Ascending aorta (tissue), 2 donors: ENCODE data around the gene RALGDS. TPM values are rescaled to one million over a fixed set of nuclear protein-coding genes. Genes with fewer than 3 reads are reported as not detected.

Experiments used
- DNase-seq, 2 donors: peaks; one replicate each; pipeline ENCODE4 v3.0.0-alpha.2; 2019; ENCODE audit warnings: low spot score in 2 of 2
- H3K27ac ChIP-seq, 2 donors: fragments of 200-600 bp; sonication (generic); one replicate each; pipeline ENCODE4 v1.5.1; 2016 to 2017; ENCODE audit warnings: mild to moderate bottlenecking in 1 of 2
- H3K27me3 ChIP-seq: fragments of 200-600 bp; sonication (generic); one replicate; pipeline ENCODE4 v1.5.1; 2017
- H3K36me3 ChIP-seq, 2 donors: fragments of 200-600 bp; sonication (generic); one replicate each; pipeline ENCODE4 v1.5.1; 2016
- H3K4me1 ChIP-seq, 2 donors: fragments of 200-600 bp; sonication (generic); one replicate each; pipeline ENCODE4 v1.5.1; 2016 to 2017; ENCODE audit warnings: mild to moderate bottlenecking in 1 of 2
- H3K4me3 ChIP-seq, 2 donors: fragments of 200-600 bp; sonication (generic); one replicate each; pipeline ENCODE4 v1.5.1; 2016 to 2017; ENCODE audit warnings: mild to moderate bottlenecking in 1 of 2
- H3K9me3 ChIP-seq, 2 donors: fragments of 200-600 bp; sonication (generic); one replicate each; pipeline ENCODE4 v1.5.1; 2016
- intact Hi-C: fragments of 100-400 bp; cut with DNase I; formaldehyde crosslinking; loops from one replicate; pipeline ENCODE4 v1.15.1; 2023
- total RNA-seq: library from RNA; depleted of rRNA; stranded (reverse); fragments of >200 nt; gene quantifications from one replicate; pipeline ENCODE4 v1.1.0, GENCODE V29; 2016
- TF ChIP-seq, protein P1 (sequence below), 3 experiments: fragments of 200-600 bp in 2 of 3; fragments of 450-650 bp in 1 of 3; sonication (generic) in 2 of 3; IDR thresholded peaks; one replicate each; pipeline ENCODE4 v1.5.1; 2016 to 2019; ENCODE audit warnings: antibody characterized with exemption in 3 of 3, mild to moderate bottlenecking in 1 of 3, moderate library complexity in 1 of 3

The RALGDS gene
- total RNA-seq, 1 donor from 2014 or later = 53.9 TPM

DNA sequence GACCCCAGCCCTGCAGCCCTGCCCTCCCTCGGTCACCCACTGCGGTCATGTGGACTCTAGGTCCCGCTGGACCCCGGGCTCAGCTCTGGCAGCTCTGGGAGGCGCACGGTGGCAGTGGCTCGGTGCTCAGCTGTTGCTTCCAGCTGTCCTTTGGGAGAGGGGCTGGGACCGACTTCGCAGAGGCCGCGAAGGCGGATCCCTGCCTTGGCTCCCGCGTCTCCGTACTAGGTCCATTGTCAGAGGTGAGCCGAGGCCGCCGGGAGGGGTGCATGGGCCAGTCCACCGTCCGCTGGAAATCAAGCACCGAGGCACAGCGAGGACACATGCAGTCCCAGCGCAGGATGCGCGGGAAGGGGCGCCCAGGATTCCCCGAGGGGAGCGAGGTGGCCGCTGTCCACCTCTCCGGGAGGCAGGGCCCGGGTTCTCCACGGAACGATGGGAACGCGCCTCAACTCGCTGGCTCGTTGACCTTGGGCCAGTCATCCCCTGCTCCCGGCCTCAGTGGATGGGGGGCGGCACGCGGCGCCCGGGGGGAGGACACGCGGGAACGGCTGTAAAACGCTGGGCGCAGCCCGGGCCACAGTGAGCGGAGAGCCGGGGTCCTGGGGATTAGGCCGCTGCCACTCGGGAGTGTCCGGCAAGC lies 41.9 kb upstream of the RALGDS start:
- Histone ChIP-seq H3K4me1 (peaks cover 0 to 17% of the 10 kb centered on the region in 2 donors), H3K27ac (peak overlapping the region; percentile 67 to 71), H3K27me3 (no peaks in the 10 kb centered on the region), H3K36me3 (no peaks in the 10 kb centered on the region), H3K9me3 (no peaks in the 10 kb centered on the region), H3K4me3 (peak overlapping the region; percentile 77 to 83)
- peak in 1 of 2 donors; percentile 65 for DNase-seq
- TF ChIP-seq, protein P1, sequence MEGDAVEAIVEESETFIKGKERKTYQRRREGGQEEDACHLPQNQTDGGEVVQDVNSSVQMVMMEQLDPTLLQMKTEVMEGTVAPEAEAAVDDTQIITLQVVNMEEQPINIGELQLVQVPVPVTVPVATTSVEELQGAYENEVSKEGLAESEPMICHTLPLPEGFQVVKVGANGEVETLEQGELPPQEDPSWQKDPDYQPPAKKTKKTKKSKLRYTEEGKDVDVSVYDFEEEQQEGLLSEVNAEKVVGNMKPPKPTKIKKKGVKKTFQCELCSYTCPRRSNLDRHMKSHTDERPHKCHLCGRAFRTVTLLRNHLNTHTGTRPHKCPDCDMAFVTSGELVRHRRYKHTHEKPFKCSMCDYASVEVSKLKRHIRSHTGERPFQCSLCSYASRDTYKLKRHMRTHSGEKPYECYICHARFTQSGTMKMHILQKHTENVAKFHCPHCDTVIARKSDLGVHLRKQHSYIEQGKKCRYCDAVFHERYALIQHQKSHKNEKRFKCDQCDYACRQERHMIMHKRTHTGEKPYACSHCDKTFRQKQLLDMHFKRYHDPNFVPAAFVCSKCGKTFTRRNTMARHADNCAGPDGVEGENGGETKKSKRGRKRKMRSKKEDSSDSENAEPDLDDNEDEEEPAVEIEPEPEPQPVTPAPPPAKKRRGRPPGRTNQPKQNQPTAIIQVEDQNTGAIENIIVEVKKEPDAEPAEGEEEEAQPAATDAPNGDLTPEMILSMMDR (IDR thresholded peaks at IDR 0.05) = no peak
- intact Hi-C loops = no loop called here

DNA sequence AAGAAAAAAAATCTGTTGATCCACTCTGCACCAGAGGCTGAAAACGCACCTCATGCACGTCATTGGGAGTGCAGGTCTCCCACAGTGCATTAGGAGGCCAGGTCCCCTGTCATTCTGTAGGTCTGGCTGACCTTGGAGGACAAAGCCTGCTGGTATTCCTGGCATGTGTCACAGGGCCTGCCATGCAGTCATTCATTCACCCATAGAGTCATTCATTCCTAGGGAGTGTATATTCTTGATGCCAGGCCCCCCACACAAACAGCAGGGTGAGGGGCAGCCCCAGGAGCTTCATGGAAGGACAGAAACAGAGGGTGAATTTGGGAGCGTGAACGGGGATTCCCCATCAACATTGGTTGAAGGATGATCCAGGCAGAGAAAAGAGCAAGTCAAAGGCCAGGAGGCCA lies 40.5 kb upstream of the RALGDS start:
- Histone ChIP-seq H3K4me3 (no peak overlapping the region), H3K27me3 (no peaks in the 10 kb centered on the region), H3K9me3 (no peaks in the 10 kb centered on the region), H3K4me1 (peaks cover 0 to 17% of the 10 kb centered on the region in 2 donors), H3K27ac (peak overlapping the region in 1 of 2 donors; percentile 19), H3K36me3 (no peaks in the 10 kb centered on the region)
- no peak for DNase-seq
- intact Hi-C loops = no loop called here
- TF ChIP-seq, protein P1 (IDR thresholded peaks at IDR 0.05) = no peak

DNA sequence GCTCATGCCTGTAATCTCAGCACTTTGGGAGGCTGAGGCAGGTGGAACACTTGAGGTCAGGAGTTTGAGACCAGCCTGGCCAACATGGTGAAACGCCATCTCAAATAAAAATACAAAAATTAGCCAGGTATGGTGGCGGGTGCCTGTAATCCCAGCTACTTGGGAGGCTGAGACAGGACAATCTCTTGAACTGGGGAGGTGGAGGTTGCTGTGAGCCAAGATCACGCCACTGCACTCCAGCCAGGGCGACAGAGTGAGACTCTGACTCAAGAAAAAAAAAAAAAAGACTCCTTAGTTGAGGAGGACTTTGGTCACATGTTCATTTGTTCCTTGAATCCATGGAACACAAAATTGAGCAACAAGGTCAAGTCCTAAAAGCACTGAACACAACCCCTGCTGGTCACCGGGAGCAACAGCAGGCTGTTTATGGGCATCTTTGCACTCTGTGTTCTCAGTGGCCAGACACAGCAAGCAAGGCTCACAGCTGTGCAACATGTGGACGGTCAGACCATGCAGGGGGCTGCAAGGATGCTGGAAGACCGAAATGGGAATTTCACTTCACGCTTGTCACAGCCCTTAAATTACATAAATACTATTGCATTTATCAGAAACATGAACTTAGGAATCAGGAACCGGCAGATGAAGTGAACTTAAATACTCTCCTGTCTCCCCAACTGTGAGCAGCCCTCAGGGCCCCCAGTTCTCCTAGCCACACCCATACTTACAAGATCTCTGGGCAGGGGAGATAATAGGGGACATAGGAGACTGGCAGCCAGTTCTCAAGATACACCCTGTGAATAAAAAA lies 39.9 kb upstream of the RALGDS start:
- Histone ChIP-seq H3K36me3 (no peaks in the 10 kb centered on the region), H3K4me3 (no peak overlapping the region), H3K4me1 (peaks cover 0 to 17% of the 10 kb centered on the region in 2 donors), H3K27ac (peak overlapping the region in 1 of 2 donors; percentile 63), H3K27me3 (no peaks in the 10 kb centered on the region), H3K9me3 (no peaks in the 10 kb centered on the region)
- TF ChIP-seq, protein P1 (IDR thresholded peaks at IDR 0.05) = peak; percentile 66 to 76 (median 74)
- intact Hi-C loops = no loop called here
- peak; percentile 57 to 87 for DNase-seq

DNA sequence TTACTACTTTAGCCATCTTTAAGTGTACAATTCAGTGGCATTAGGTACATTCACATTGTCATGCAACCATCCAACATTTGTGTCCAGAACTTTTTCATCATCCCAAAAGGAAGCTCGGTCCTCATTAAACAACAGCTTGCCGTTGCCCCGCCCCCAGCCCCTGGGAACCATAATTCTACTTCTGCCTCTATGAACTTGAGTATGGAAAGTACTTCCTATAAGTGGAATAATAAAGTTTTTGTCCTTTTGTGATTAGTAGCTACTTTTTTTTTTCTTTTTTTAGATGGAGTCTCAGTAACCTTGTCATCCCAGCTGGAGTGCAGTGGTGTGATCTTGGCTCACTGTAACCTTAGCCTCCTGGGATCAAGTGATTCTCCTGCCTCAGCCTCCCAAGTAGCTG lies 37.7 kb upstream of the RALGDS start:
- H3K4me3 ChIP-seq = no peak overlapping the region
- H3K4me1 ChIP-seq = peaks cover 0 to 12% of the 10 kb centered on the region in 2 donors
- DNase-seq = no peak
- no peak overlapping the region for H3K27ac ChIP-seq
- H3K36me3 ChIP-seq = no peaks in the 10 kb centered on the region
- intact Hi-C loops = no loop called here
- no peaks in the 10 kb centered on the region for H3K27me3 ChIP-seq
- TF ChIP-seq, protein P1 (IDR thresholded peaks at IDR 0.05) = no peak
- no peaks in the 10 kb centered on the region for H3K9me3 ChIP-seq

DNA sequence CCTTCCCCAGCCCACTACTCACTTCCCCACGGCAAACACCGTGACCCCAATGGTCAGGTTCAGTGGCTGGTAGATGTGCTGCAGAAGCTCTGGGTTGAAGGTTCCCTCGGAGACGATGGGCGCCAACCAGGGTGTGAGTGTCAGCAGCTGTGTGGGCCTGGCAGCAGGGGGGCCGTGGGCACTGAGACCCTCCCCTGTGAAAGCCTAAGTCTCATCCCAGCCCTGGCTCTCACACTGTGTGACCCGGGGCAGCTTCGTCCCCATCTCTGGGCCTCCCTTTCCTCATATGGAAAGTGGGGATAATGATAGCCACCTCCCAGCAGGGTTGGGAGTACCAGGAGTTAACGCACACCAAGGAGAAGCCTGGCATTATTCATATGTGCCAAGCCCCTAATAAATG lies 34.1 kb upstream of the RALGDS start:
- no peaks in the 10 kb centered on the region for H3K36me3 ChIP-seq
- TF ChIP-seq, protein P1 (IDR thresholded peaks at IDR 0.05) = no peak
- no peak overlapping the region for H3K4me3 ChIP-seq
- intact Hi-C loops = no loop called here
- no peak for DNase-seq
- H3K9me3 ChIP-seq = no peaks in the 10 kb centered on the region
- no peaks in the 10 kb centered on the region for H3K27me3 ChIP-seq
- no peak overlapping the region for H3K27ac ChIP-seq
- H3K4me1 ChIP-seq = no peaks in the 10 kb centered on the region
